ENCODE results near the gene GFER. TPM values are rescaled to one million over a fixed set of nuclear protein-coding genes. Genes with fewer than 3 reads are reported as not detected.

GFER gene
- total and polyA plus RNA-seq, 9 of the 15 experiments (the other 6 are each of a cell fraction or from before 2014, with no cell fraction given): 4.3 to 53.7 (median 19.8) TPM

DNA sequence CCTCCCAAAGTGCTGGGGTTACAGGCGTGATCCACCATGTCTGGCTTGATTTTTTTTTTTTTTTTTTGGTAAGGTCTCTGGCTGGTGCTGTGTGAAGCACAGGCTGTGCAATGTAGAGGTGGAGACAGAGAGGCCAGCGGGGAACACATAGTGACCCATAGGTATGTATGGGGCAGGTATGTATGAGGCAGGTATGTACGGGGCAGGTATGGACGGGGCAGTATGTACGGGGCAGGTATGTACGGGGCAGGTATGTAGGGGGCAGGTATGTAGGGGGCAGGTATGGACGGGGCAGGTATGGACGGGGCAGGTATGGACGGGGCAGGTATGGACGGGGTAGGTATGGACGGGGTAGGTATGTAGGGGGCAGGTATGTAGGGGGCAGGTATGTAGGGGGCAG is 34.5 kb upstream of the GFER start (continued):
- TF ChIP-seq ZMIZ1 (IDR thresholded peaks at IDR 0.05; ENCODE audit: low read depth in 2 of 2, low read length in 2 of 2) (no peak), RBM15 (IDR thresholded peaks at IDR 0.05; ENCODE audit: insufficient read depth, low read length) (no peak), ZNF518B (CRISPR knock-in tag; IDR thresholded peaks at IDR 0.05) (no peak), E2F3 (CRISPR knock-in tag; IDR thresholded peaks at IDR 0.05) (no peak)
